MG63 (cell line): Measurements from ENCODE around the gene CABLES1. TPM values are rescaled to one million over a fixed set of nuclear protein-coding genes. Genes with fewer than 3 reads are reported as not detected.

Experiments
- DNase-seq: peaks from one replicate; pipeline ENCODE4 v3.0.0-alpha.2; 2020
- H3K27me3 ChIP-seq: fragments of 250-450 bp; sonication (Bioruptor Pico); 2 replicates; pipeline ENCODE4 v1.5.1; 2020; ENCODE audit warnings: mild to moderate bottlenecking, moderate library complexity
- H3K36me3 ChIP-seq: fragments of 250-450 bp; sonication (Bioruptor Pico); 2 replicates; pipeline ENCODE4 v1.5.1; 2020; ENCODE audit warnings: mild to moderate bottlenecking, moderate library complexity
- H3K4me3 ChIP-seq: fragments of 250-450 bp; sonication (Bioruptor Pico); 2 replicates; pipeline ENCODE4 v1.5.1; 2020; ENCODE audit warnings: mild to moderate bottlenecking, moderate library complexity
- H3K9me3 ChIP-seq: fragments of 250-450 bp; sonication (Bioruptor Pico); 2 replicates; pipeline ENCODE4 v1.5.1; 2020; ENCODE audit warnings: mild to moderate bottlenecking, moderate library complexity
- total RNA-seq: library from RNA; depleted of rRNA; stranded (reverse); fragments of >200 nt; shearing (Covaris generic); gene quantifications from 2 replicates; pipeline ENCODE4 v1.2.3, GENCODE V29; 2014; ENCODE audit warnings: low replicate concordance

Gene CABLES1
- total RNA-seq, 1 experiment from 2014 or later = 1.3 TPM

GRCh38 chr18:23172591-23173380, 37.5 kb downstream of the CABLES1 start:
- Histone ChIP-seq H3K27me3 (no peaks in the 10 kb centered on the region), H3K4me3 (no peak overlapping the region), H3K36me3 (no peaks in the 10 kb centered on the region), H3K9me3 (no peaks in the 10 kb centered on the region)
- no peak for DNase-seq

DNA sequence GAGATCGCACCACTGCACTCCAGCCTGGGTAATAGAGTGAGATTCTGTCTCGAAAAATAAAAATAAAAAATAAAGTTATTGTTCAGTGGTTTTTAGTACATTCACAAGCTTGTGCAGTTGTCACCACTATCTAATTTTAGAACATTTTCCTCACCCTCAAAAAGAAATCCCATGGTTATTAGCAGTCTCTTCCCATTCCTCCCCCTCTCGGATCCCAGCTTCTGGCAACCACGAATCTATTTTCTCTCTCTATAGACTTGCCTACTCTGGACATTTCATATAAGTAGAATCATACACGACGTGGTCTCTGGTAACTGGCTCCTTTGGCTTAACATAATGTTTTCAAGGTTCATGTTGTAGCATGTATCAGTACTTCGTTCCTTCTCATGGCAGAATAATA, 38.6 kb downstream of the CABLES1 start:
- H3K9me3 ChIP-seq = no peaks in the 10 kb centered on the region
- H3K27me3 ChIP-seq = no peaks in the 10 kb centered on the region
- no peak overlapping the region for H3K4me3 ChIP-seq
- no peak for DNase-seq
- H3K36me3 ChIP-seq = no peaks in the 10 kb centered on the region

DNA sequence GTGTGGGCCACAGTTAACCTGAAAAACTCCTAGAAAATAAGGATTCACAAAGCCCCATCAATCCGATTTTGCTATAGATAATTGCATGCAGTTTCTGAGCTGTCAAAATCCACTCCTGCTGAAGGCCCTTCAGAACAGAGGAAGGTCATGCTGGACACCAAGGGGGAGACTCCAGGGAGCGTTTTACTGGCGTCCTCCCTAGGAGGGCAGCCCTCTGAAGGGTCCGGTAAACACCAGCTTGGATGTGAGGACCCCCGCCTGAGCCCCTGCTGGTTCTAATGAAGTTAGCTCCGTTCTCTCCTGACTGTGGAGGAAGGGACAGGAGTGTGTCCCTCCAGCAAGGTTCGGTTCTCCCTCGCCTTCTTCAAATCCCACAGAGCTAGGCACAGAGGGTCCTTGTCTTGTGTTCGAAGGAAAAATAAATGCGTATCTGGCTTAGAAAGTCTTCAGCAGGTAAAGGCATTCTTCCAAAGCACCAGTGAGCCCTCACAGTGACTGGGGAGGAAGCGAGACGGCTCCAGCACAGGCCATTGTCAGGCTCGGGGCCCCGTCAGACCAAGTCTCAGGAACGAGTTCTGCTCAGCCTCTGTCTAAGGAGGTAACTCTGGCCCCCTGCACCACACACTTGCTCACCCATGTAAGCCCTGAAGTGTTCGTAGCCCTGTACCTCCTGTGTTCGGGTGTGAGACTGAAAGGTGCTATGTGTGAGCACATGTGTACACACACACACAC, 41.6 kb downstream of the CABLES1 start:
- DNase-seq = no peak
- H3K36me3 ChIP-seq = no peaks in the 10 kb centered on the region
- no peaks in the 10 kb centered on the region for H3K27me3 ChIP-seq
- H3K9me3 ChIP-seq = no peaks in the 10 kb centered on the region
- no peak overlapping the region for H3K4me3 ChIP-seq

- no peak for DNase-seq
- H3K4me3 ChIP-seq = no peak overlapping the region
- H3K27me3 ChIP-seq = no peaks in the 10 kb centered on the region
Measured at GRCh38 chr18:23177433-23178072, 42.3 kb downstream of the CABLES1 start.

GRCh38 chr18:23178201-23178600, 42.9 kb downstream of the CABLES1 start:
- Histone ChIP-seq H3K9me3 (no peaks in the 10 kb centered on the region), H3K36me3 (no peaks in the 10 kb centered on the region), H3K27me3 (no peaks in the 10 kb centered on the region), H3K4me3 (no peak overlapping the region)
- DNase-seq = no peak

More at GRCh38 chr18:23177433-23178072, 42.3 kb downstream of the CABLES1 start:
- H3K36me3 ChIP-seq = no peaks in the 10 kb centered on the region
- no peaks in the 10 kb centered on the region for H3K9me3 ChIP-seq

- Histone ChIP-seq H3K4me3 (no peak overlapping the region), H3K27me3 (no peaks in the 10 kb centered on the region), H3K36me3 (no peaks in the 10 kb centered on the region), H3K9me3 (no peaks in the 10 kb centered on the region)
- no peak for DNase-seq
Measured at GRCh38 chr18:23178661-23179081, 43.4 kb downstream of the CABLES1 start.

DNA sequence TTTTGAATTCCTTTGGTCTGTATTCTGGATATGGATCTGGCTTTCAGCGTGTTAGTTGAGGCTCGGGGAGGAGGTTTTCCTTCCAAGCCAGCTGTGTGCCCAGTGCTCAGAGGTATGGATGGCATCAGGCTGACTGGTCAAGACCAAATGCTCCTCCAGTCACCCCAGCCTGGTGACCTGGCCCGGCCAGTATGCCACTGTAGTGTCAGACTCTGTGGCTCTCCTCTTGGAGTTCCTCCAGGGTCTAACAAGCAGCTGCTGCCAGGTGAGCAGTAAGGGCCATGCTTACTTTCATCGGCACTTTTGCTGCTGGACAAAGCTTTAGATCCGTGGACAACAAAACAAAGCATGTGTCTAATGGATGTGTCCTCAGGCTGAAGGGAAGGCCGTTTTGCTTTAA, 44.1 kb downstream of the CABLES1 start:
- no peak overlapping the region for H3K4me3 ChIP-seq

GRCh38 chr18:23181547-23181946, 46.3 kb downstream of the CABLES1 start:
- Histone ChIP-seq H3K27me3 (no peaks in the 10 kb centered on the region), H3K9me3 (no peaks in the 10 kb centered on the region), H3K36me3 (no peaks in the 10 kb centered on the region), H3K4me3 (no peak overlapping the region)
- DNase-seq = no peak

More for the DNA sequence above, 44.1 kb downstream of the CABLES1 start:
- no peak for DNase-seq
- Histone ChIP-seq H3K9me3 (no peaks in the 10 kb centered on the region), H3K36me3 (no peaks in the 10 kb centered on the region), H3K27me3 (no peaks in the 10 kb centered on the region)

DNA sequence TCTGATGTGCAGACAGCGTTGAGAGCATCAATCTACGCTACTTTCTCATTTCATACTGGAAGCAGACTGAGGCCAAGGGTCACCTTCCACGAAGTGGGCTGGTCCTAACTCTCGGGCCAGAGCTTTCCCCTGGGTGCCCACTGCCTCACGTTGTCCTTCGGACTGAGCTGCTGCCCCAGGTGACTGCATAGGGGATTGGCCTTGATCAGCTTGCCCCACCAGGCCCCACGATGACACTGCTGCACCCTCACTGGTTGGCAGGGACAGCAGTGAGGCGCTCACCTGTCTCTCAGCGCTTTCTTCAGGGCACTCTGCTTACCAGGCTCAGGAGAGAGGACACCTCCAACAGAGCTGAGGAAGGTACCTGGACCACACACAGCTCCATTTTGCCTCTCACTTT, 47.3 kb downstream of the CABLES1 start:
- Histone ChIP-seq H3K36me3 (no peaks in the 10 kb centered on the region), H3K9me3 (no peaks in the 10 kb centered on the region), H3K27me3 (no peaks in the 10 kb centered on the region), H3K4me3 (no peak overlapping the region)
- no peak for DNase-seq

DNA sequence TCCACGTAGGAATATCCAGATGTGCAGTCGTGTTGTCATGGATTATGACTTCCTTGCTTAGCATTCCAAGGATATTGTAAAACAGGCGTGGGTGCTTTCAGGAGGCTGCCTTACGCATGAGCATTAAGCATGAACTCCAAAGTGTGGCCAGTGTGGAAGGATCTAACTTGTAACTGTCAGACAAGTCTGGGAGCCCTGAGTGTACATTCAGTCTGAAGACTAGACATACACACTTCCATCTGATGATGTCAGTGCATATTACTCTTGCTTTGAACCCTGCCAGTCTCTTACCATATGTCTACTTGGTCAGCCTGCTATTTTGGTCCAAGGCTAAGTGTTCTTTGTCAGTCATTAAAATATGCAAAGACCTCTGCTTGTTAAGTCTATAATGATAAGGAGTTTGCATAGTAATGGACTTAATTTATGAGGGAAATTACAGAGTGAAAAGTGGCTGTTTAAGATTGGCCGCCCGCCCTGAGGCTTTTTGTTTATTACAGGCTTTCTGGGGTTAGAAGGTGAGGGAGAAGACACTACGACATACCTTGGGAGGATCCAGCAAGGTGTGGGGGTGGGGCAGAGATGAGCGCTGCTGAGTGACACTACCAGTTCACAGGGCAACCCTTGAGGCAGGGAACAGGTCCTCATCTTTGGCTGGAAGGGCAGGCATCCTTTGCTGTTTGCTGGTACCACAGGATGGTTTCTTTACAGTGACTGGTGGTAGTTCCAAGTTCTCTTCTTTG, 48.3 kb downstream of the CABLES1 start:
- Histone ChIP-seq H3K36me3 (no peaks in the 10 kb centered on the region), H3K9me3 (no peaks in the 10 kb centered on the region), H3K27me3 (no peaks in the 10 kb centered on the region), H3K4me3 (no peak overlapping the region)
- DNase-seq = no peak

- Histone ChIP-seq H3K9me3 (no peaks in the 10 kb centered on the region), H3K36me3 (no peaks in the 10 kb centered on the region), H3K4me3 (no peak overlapping the region), H3K27me3 (no peaks in the 10 kb centered on the region)
- no peak for DNase-seq
Measured at GRCh38 chr18:23186781-23187180, 51.5 kb downstream of the CABLES1 start.

DNA sequence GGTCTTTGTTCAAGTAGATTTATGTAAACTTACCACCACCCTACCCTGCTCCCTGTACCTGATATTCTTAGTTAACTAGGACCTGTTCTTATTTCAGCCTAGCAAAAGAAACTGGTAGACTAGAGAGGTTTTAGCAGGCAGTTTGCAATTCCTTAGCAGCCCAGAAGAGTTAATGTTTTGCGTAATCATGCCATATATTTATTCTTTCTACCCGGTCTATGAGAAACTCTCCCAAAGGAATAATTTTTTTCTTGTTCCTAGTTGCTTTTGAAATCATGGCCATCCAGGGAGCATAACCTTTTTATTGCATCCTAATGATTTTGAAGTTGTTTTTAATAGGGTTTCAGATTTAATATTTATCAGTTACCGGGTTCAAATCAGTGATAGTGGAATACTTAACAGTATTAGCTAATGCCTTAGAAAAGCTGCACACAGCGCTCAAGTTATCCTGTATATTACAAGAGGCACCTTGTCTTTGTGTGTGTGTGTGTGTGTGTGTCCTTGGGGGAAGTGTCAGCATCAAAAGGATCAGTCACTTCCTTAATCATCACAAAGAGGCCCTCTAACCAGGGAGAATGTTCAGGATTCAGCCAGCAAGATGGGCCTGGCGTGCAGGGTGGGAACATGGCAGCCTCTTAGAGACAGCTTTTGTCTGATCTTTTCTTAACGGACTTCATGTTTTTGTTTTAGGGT, 52.9 kb downstream of the CABLES1 start:
- Histone ChIP-seq H3K36me3 (no peaks in the 10 kb centered on the region), H3K9me3 (no peaks in the 10 kb centered on the region), H3K27me3 (no peaks in the 10 kb centered on the region), H3K4me3 (no peak overlapping the region)
- DNase-seq = no peak

- H3K9me3 ChIP-seq = no peaks in the 10 kb centered on the region
- no peaks in the 10 kb centered on the region for H3K36me3 ChIP-seq
- no peak overlapping the region for H3K4me3 ChIP-seq
- H3K27me3 ChIP-seq = no peaks in the 10 kb centered on the region
- DNase-seq = no peak
Measured at GRCh38 chr18:23189099-23189498, 53.8 kb downstream of the CABLES1 start.

- Histone ChIP-seq H3K9me3 (no peaks in the 10 kb centered on the region), H3K36me3 (0 out of 2 replicates have a peak, but pooled peaks cover 3% of the 10 kb centered on the region)
Measured at GRCh38 chr18:23189768-23190661, 54.7 kb downstream of the CABLES1 start.

GRCh38 chr18:23191232-23191631, 55.9 kb downstream of the CABLES1 start:
- H3K27me3 ChIP-seq = no peaks in the 10 kb centered on the region
- no peak for DNase-seq
- peaks cover 3% of the 10 kb centered on the region; the same call in 1 of the 2 replicates for H3K36me3 ChIP-seq
- H3K9me3 ChIP-seq = no peaks in the 10 kb centered on the region
- H3K4me3 ChIP-seq = no peak overlapping the region

More at GRCh38 chr18:23189768-23190661, 54.7 kb downstream of the CABLES1 start:
- H3K27me3 ChIP-seq = no peaks in the 10 kb centered on the region
- no peak overlapping the region for H3K4me3 ChIP-seq
- DNase-seq = no peak
